GM23338 (cell line): ENCODE measurements around the gene VNN1. TPM values are rescaled to one million over a fixed set of nuclear protein-coding genes. Genes with fewer than 3 reads are reported as not detected.

Experiments used
- ATAC-seq: fragments of 200-7000 bp; cut with Tn5 transposase; 3 replicates; pipeline ENCODE4 v1.9.1; 2020
- DNase-seq: peaks from one replicate; pipeline ENCODE4 v3.0.0-alpha.2; 2015; ENCODE audit warnings: low spot score
- H2AFZ ChIP-seq: fragments of 200-600 bp; sonication (generic); 2 replicates; pipeline ENCODE4 v1.8.0; 2016; ENCODE audit warnings: antibody characterized with exemption, mild to moderate bottlenecking, moderate library complexity
- H3F3A ChIP-seq: fragments of 200-600 bp; sonication (generic); replicated peaks from 2 replicates; pipeline ENCODE4 v1.8.0; 2017; ENCODE audit warnings: antibody characterized with exemption, mixed run types, low read depth
- H3K27ac ChIP-seq: fragments of 200-600 bp; sonication (generic); 2 replicates; pipeline ENCODE4 v1.6.1; 2016; ENCODE audit warnings: low read depth
- H3K27me3 ChIP-seq: fragments of 200-600 bp; sonication (generic); 2 replicates; pipeline ENCODE4 v1.8.0; 2016; ENCODE audit warnings: mild to moderate bottlenecking, mixed run types, moderate library complexity; ENCODE audit not compliant: insufficient read depth
- H3K36me3 ChIP-seq: fragments of 200-600 bp; sonication (generic); 2 replicates; pipeline ENCODE4 v1.8.0; 2016; ENCODE audit warnings: mild to moderate bottlenecking; ENCODE audit not compliant: insufficient read depth
- H3K4me1 ChIP-seq: fragments of 200-600 bp; sonication (generic); 2 replicates; pipeline ENCODE4 v1.8.0; 2016; ENCODE audit warnings: mild to moderate bottlenecking, moderate library complexity; ENCODE audit not compliant: insufficient read depth
- H3K4me2 ChIP-seq: fragments of 200-600 bp; sonication (generic); 2 replicates; pipeline ENCODE4 v1.7.1; 2017; ENCODE audit warnings: mixed run types
- H3K4me3 ChIP-seq: fragments of 200-600 bp; sonication (generic); 2 replicates; pipeline ENCODE4 v1.6.1; 2016; ENCODE audit warnings: mixed run types
- H3K79me2 ChIP-seq: fragments of 200-600 bp; sonication (generic); replicated peaks from 2 replicates; pipeline ENCODE4 v1.8.0; 2017; ENCODE audit warnings: mild to moderate bottlenecking; ENCODE audit not compliant: insufficient read depth
- H3K9me2 ChIP-seq: fragments of 200-600 bp; sonication (generic); 2 replicates; pipeline ENCODE4 v1.8.0; 2017; ENCODE audit not compliant: insufficient read depth
- H4K20me1 ChIP-seq: fragments of 200-600 bp; sonication (generic); replicated peaks from 2 replicates; pipeline ENCODE4 v1.8.0; 2017; ENCODE audit warnings: mild to moderate bottlenecking; ENCODE audit not compliant: insufficient read depth
- H3K27ac Mint-ChIP-seq: 2 replicates; pipeline ENCODE4 v1.8.0; 2020; ENCODE audit warnings: inconsistent platforms, mild to moderate bottlenecking, moderate library complexity, mixed read lengths
- H3K27me3 Mint-ChIP-seq: 3 replicates; pipeline ENCODE4 v1.8.0; 2022; ENCODE audit warnings: low read depth, mild to moderate bottlenecking, moderate library complexity, mixed read lengths, inconsistent platforms; ENCODE audit not compliant: insufficient read depth, poor library complexity
- H3K36me3 Mint-ChIP-seq: 3 replicates; pipeline ENCODE4 v1.8.0; 2021; ENCODE audit warnings: low read depth, mild to moderate bottlenecking, inconsistent platforms, moderate library complexity, mixed read lengths
- H3K4me1 Mint-ChIP-seq: 3 replicates; pipeline ENCODE4 v1.8.0; 2020; ENCODE audit warnings: mild to moderate bottlenecking, inconsistent platforms, mixed read lengths
- H3K4me3 Mint-ChIP-seq: 3 replicates; pipeline ENCODE4 v1.8.0; 2021; ENCODE audit warnings: moderate library complexity, mild to moderate bottlenecking, inconsistent platforms, mixed read lengths
- H3K9me3 Mint-ChIP-seq: 3 replicates; pipeline ENCODE4 v1.8.0; 2020; ENCODE audit warnings: moderate library complexity, mild to moderate bottlenecking, inconsistent platforms, mixed read lengths
- CREB1 ChIP-seq: fragments of 250-450 bp; sonication (Bioruptor Pico); IDR thresholded peaks from 2 replicates; pipeline ENCODE4 v1.5.0; 2020; ENCODE audit warnings: low read depth, mild to moderate bottlenecking, moderate library complexity
- EZH2 ChIP-seq: fragments of 200-600 bp; sonication (generic); IDR thresholded peaks from one replicate; pipeline ENCODE4 v1.8.0; 2017; ENCODE audit warnings: antibody characterized with exemption, mild to moderate bottlenecking, low read depth; ENCODE audit not compliant: unreplicated experiment
- EZH2phosphoT487 ChIP-seq: fragments of 200-600 bp; sonication (generic); IDR thresholded peaks from one replicate; pipeline ENCODE4 v1.8.1; 2018; ENCODE audit warnings: antibody characterized with exemption; ENCODE audit not compliant: unreplicated experiment
- JUNB ChIP-seq: IDR thresholded peaks from one replicate; pipeline ENCODE4 v1.6.1; 2016; ENCODE audit warnings: antibody characterized with exemption; ENCODE audit not compliant: unreplicated experiment
- NANOG ChIP-seq: IDR thresholded peaks from 2 replicates; pipeline ENCODE4 v1.6.1; 2016; ENCODE audit warnings: antibody characterized with exemption, borderline replicate concordance
- POLR2AphosphoS5 ChIP-seq: IDR thresholded peaks from 2 replicates; pipeline ENCODE4 v1.6.1; 2016; ENCODE audit warnings: antibody characterized with exemption, low read depth
- STAT1 ChIP-seq: IDR thresholded peaks from one replicate; pipeline ENCODE4 v1.6.1; 2016; ENCODE audit warnings: antibody characterized with exemption; ENCODE audit not compliant: unreplicated experiment
- ZNF114 ChIP-seq: fragments of 250-450 bp; sonication (Bioruptor Pico); IDR thresholded peaks from 2 replicates; pipeline ENCODE4 v1.5.0; 2020; ENCODE audit warnings: mild to moderate bottlenecking, moderate library complexity
- ZNF331 ChIP-seq: fragments of 250-450 bp; sonication (Bioruptor Pico); IDR thresholded peaks from 2 replicates; pipeline ENCODE4 v1.5.0; 2020; ENCODE audit warnings: low read depth, mild to moderate bottlenecking, moderate library complexity
- polyA plus RNA-seq: library from polyadenylated mRNA; unstranded; fragments of >200 nt; fragmentation: Nextera tagmentation; extraction: Ambion mirVana; gene quantifications from 2 replicates; pipeline ENCODE4 v1.2.1, GENCODE V29; 2016
- total RNA-seq: library from RNA; depleted of rRNA; stranded (reverse); fragments of >200 nt; shearing (Covaris generic); gene quantifications from 2 replicates; pipeline ENCODE4 v1.2.3, GENCODE V29; 2014
- TF ChIP-seq, protein P1 (sequence below), 2 experiments: fragments of 200-600 bp in 1 of 2; sonication (generic) in 1 of 2; conservative IDR thresholded peaks; 2 replicates each; pipeline versions ENCODE4 v1.5.1 to v1.6.1; 2016 to 2017; ENCODE audit warnings: antibody characterized with exemption in 2 of 2, low read depth in 2 of 2, mild to moderate bottlenecking in 2 of 2, moderate library complexity in 1 of 2
- TF ChIP-seq, protein P2 (sequence below): IDR thresholded peaks from one replicate; pipeline ENCODE4 v1.6.1; 2018; ENCODE audit warnings: antibody characterized with exemption; ENCODE audit not compliant: unreplicated experiment
- TF ChIP-seq, protein P3 (sequence below): IDR thresholded peaks from 2 replicates; pipeline ENCODE4 v1.6.1; 2016; ENCODE audit warnings: antibody characterized with exemption
- TF ChIP-seq, protein P4 (sequence below): fragments of 250-450 bp; sonication (Bioruptor Pico); IDR thresholded peaks from 2 replicates; pipeline ENCODE4 v1.5.0; 2020; ENCODE audit warnings: mild to moderate bottlenecking, moderate library complexity

The VNN1 gene
- total and polyA plus RNA-seq, 2 experiments from 2014 or later = not detected

DNA sequence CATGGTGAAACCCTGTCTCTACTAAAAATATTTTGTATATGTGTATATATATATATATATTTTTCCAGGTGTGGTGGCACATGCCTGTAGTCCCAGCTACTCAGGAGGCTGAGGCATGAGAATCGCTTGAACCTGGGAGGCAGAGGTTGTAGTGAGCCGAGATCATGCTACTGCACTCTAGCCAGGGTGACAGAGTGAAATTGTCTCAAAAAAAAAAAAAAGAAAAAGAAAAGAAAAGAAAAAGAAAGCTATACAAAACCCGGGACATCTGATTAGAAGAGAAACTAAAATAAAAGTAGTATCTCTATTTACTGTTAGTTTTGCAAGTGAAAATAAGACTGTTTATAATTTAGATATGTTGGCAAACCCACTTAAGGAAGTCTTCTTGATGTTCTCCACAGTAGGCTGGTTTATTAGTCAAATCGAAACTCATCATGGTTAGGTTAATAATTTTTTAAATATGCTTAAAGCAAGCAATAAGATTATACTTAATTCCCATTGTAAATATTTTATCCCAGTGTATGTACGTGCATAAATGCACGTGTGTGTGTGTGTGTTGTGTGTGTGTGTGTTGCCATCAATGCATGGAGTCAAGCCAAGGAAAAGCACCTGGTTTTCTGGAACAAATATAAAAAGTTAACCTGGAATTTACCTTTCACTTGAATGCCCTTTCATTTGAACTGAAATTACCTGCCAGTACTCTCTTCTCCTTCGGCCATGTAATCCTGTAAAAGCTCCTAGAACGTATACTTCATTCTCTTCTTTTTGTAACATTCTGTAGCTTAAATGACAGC is 36.8 kb upstream of the VNN1 start:
- H3K27me3 Mint-ChIP-seq = no peaks in the 10 kb centered on the region
- no peak for ATAC-seq
- no peaks in the 10 kb centered on the region for H3K36me3 ChIP-seq
- no peak overlapping the region for H3K4me3 ChIP-seq
- H3K79me2 ChIP-seq = no peaks in the 10 kb centered on the region
- DNase-seq = no peak
- no peaks in the 10 kb centered on the region for H3K36me3 Mint-ChIP-seq
- H3K4me3 Mint-ChIP-seq = no peak overlapping the region
- H3K4me2 ChIP-seq = no peak overlapping the region
- H4K20me1 ChIP-seq = no peaks in the 10 kb centered on the region
- peak overlapping the region; percentile 48; the same call in 1 of the 2 replicates for H2AFZ ChIP-seq
- H3K27me3 ChIP-seq = no peaks in the 10 kb centered on the region
- H3K4me1 ChIP-seq = no peaks in the 10 kb centered on the region
- no peak overlapping the region for H3K27ac Mint-ChIP-seq
- H3K27ac ChIP-seq = no peak overlapping the region
- no peaks in the 10 kb centered on the region; the same call in 1 of the 2 replicates for H3K9me2 ChIP-seq
- H3K4me1 Mint-ChIP-seq = no peaks in the 10 kb centered on the region
- TF ChIP-seq JUNB (no peak), POLR2AphosphoS5 (no peak), STAT1 (no peak), EZH2phosphoT487 (no peak), CREB1 (CRISPR knock-in tag) (no peak), EZH2 (no peak), ZNF114 (CRISPR knock-in tag) (no peak), NANOG (no peak), ZNF331 (CRISPR knock-in tag) (no peak)
- TF ChIP-seq, protein P1, sequence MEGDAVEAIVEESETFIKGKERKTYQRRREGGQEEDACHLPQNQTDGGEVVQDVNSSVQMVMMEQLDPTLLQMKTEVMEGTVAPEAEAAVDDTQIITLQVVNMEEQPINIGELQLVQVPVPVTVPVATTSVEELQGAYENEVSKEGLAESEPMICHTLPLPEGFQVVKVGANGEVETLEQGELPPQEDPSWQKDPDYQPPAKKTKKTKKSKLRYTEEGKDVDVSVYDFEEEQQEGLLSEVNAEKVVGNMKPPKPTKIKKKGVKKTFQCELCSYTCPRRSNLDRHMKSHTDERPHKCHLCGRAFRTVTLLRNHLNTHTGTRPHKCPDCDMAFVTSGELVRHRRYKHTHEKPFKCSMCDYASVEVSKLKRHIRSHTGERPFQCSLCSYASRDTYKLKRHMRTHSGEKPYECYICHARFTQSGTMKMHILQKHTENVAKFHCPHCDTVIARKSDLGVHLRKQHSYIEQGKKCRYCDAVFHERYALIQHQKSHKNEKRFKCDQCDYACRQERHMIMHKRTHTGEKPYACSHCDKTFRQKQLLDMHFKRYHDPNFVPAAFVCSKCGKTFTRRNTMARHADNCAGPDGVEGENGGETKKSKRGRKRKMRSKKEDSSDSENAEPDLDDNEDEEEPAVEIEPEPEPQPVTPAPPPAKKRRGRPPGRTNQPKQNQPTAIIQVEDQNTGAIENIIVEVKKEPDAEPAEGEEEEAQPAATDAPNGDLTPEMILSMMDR (conservative IDR thresholded peaks at IDR 0.05; ENCODE audit: low read depth in 2 of 2) = no peak
- TF ChIP-seq, protein P2, sequence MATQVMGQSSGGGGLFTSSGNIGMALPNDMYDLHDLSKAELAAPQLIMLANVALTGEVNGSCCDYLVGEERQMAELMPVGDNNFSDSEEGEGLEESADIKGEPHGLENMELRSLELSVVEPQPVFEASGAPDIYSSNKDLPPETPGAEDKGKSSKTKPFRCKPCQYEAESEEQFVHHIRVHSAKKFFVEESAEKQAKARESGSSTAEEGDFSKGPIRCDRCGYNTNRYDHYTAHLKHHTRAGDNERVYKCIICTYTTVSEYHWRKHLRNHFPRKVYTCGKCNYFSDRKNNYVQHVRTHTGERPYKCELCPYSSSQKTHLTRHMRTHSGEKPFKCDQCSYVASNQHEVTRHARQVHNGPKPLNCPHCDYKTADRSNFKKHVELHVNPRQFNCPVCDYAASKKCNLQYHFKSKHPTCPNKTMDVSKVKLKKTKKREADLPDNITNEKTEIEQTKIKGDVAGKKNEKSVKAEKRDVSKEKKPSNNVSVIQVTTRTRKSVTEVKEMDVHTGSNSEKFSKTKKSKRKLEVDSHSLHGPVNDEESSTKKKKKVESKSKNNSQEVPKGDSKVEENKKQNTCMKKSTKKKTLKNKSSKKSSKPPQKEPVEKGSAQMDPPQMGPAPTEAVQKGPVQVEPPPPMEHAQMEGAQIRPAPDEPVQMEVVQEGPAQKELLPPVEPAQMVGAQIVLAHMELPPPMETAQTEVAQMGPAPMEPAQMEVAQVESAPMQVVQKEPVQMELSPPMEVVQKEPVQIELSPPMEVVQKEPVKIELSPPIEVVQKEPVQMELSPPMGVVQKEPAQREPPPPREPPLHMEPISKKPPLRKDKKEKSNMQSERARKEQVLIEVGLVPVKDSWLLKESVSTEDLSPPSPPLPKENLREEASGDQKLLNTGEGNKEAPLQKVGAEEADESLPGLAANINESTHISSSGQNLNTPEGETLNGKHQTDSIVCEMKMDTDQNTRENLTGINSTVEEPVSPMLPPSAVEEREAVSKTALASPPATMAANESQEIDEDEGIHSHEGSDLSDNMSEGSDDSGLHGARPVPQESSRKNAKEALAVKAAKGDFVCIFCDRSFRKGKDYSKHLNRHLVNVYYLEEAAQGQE = no peak
- TF ChIP-seq, protein P3, sequence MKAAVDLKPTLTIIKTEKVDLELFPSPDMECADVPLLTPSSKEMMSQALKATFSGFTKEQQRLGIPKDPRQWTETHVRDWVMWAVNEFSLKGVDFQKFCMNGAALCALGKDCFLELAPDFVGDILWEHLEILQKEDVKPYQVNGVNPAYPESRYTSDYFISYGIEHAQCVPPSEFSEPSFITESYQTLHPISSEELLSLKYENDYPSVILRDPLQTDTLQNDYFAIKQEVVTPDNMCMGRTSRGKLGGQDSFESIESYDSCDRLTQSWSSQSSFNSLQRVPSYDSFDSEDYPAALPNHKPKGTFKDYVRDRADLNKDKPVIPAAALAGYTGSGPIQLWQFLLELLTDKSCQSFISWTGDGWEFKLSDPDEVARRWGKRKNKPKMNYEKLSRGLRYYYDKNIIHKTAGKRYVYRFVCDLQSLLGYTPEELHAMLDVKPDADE = no peak
- TF ChIP-seq, protein P4, sequence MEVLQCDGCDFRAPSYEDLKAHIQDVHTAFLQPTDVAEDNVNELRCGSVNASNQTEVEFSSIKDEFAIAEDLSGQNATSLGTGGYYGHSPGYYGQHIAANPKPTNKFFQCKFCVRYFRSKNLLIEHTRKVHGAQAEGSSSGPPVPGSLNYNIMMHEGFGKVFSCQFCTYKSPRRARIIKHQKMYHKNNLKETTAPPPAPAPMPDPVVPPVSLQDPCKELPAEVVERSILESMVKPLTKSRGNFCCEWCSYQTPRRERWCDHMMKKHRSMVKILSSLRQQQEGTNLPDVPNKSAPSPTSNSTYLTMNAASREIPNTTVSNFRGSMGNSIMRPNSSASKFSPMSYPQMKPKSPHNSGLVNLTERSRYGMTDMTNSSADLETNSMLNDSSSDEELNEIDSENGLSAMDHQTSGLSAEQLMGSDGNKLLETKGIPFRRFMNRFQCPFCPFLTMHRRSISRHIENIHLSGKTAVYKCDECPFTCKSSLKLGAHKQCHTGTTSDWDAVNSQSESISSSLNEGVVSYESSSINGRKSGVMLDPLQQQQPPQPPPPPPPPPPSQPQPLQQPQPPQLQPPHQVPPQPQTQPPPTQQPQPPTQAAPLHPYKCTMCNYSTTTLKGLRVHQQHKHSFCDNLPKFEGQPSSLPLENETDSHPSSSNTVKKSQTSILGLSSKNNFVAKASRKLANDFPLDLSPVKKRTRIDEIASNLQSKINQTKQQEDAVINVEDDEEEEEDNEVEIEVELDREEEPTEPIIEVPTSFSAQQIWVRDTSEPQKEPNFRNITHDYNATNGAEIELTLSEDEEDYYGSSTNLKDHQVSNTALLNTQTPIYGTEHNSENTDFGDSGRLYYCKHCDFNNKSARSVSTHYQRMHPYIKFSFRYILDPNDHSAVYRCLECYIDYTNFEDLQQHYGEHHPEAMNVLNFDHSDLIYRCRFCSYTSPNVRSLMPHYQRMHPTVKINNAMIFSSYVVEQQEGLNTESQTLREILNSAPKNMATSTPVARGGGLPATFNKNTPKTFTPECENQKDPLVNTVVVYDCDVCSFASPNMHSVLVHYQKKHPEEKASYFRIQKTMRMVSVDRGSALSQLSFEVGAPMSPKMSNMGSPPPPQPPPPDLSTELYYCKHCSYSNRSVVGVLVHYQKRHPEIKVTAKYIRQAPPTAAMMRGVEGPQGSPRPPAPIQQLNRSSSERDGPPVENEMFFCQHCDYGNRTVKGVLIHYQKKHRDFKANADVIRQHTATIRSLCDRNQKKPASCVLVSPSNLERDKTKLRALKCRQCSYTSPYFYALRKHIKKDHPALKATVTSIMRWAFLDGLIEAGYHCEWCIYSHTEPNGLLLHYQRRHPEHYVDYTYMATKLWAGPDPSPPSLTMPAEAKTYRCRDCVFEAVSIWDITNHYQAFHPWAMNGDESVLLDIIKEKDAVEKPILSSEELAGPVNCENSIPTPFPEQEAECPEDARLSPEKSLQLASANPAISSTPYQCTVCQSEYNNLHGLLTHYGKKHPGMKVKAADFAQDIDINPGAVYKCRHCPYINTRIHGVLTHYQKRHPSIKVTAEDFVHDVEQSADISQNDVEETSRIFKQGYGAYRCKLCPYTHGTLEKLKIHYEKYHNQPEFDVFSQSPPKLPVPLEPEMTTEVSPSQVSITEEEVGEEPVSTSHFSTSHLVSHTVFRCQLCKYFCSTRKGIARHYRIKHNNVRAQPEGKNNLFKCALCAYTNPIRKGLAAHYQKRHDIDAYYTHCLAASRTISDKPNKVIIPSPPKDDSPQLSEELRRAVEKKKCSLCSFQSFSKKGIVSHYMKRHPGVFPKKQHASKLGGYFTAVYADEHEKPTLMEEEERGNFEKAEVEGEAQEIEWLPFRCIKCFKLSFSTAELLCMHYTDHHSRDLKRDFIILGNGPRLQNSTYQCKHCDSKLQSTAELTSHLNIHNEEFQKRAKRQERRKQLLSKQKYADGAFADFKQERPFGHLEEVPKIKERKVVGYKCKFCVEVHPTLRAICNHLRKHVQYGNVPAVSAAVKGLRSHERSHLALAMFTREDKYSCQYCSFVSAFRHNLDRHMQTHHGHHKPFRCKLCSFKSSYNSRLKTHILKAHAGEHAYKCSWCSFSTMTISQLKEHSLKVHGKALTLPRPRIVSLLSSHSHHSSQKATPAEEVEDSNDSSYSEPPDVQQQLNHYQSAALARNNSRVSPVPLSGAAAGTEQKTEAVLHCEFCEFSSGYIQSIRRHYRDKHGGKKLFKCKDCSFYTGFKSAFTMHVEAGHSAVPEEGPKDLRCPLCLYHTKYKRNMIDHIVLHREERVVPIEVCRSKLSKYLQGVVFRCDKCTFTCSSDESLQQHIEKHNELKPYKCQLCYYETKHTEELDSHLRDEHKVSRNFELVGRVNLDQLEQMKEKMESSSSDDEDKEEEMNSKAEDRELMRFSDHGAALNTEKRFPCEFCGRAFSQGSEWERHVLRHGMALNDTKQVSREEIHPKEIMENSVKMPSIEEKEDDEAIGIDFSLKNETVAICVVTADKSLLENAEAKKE (CRISPR knock-in tag) = no peak
- H3K9me3 Mint-ChIP-seq = no peaks in the 10 kb centered on the region
- no peaks in the 10 kb centered on the region for H3F3A ChIP-seq
